Chondrocyte (in vitro differentiated cells): ENCODE measurements around the gene AOAH. TPM values are rescaled to one million over a fixed set of nuclear protein-coding genes. Genes with fewer than 3 reads are reported as not detected.

ENCODE experiments used
- DNase-seq: peaks from one replicate; pipeline ENCODE4 v3.0.0; 2021; ENCODE audit warnings: mixed read lengths, low spot score
- H3K27ac Mint-ChIP-seq: one replicate; pipeline ENCODE4 v1.8.0; 2021; ENCODE audit warnings: mild to moderate bottlenecking, moderate library complexity, mixed read lengths; ENCODE audit not compliant: unreplicated experiment
- H3K27me3 Mint-ChIP-seq: 2 replicates; pipeline ENCODE4 v1.8.0; 2021; ENCODE audit warnings: low read depth, mixed read lengths
- H3K36me3 Mint-ChIP-seq: 2 replicates; pipeline ENCODE4 v1.8.0; 2021; ENCODE audit warnings: low read depth, mixed read lengths
- H3K4me1 Mint-ChIP-seq: 2 replicates; pipeline ENCODE4 v1.8.0; 2021; ENCODE audit warnings: low read depth, mild to moderate bottlenecking, mixed read lengths
- H3K4me3 Mint-ChIP-seq: one replicate; pipeline ENCODE4 v1.8.0; 2021; ENCODE audit warnings: mild to moderate bottlenecking, moderate library complexity, mixed read lengths; ENCODE audit not compliant: unreplicated experiment
- H3K9me3 Mint-ChIP-seq: 2 replicates; pipeline ENCODE4 v1.8.0; 2021; ENCODE audit warnings: low read depth, mixed read lengths
- total RNA-seq: library from RNA; stranded (reverse); gene quantifications from 3 replicates; pipeline ENCODE4 v1.2.1, GENCODE V29; 2021
- TF ChIP-seq, protein P1 (sequence below): fragments of 200-600 bp; sonication (generic); IDR thresholded peaks from 2 replicates; pipeline ENCODE4 v1.5.0; 2021; ENCODE audit warnings: antibody characterized with exemption, mild to moderate bottlenecking, moderate library complexity

Gene AOAH
- total RNA-seq, 1 donor from 2014 or later: not detected

DNA sequence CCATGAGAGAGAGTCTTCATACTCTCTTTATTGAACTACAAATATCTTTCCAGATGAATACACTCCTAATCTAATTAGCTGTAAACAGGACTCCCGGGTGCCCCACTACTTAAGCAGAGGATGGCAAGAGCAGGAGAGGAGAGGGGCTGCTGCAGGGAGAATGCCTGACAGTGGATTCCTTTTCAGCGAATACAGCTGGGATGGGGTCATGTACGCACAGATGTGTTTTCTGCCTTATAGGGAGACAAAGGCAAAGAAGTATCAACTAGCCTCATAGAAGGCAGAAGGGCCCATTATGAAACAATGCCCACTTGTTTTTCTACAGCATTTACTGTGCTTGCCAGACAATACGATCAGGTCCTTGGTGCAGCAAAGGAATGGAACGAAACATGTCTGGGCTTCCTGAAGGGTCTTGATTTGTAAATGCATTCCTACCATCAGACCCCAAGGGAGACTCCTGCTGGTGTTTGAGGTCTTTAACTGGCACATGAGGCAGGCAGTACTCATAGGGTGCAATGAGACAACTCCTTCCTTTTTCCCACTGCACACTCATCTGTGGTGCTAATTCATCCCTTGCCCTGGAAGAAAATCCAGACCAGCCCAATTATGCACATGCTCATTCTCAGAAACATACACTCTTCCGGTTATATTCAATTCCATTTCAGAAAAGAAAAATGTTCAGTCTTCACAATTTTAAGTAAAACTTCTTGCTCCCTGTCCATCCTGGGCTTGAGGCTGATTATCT is 117.1 kb downstream of the AOAH start:
- no peaks in the 10 kb centered on the region for H3K36me3 Mint-ChIP-seq
- DNase-seq: no peak
- peaks cover 12% of the 10 kb centered on the region for H3K27me3 Mint-ChIP-seq
- H3K4me1 Mint-ChIP-seq: peaks cover 6% of the 10 kb centered on the region
- no peak overlapping the region for H3K27ac Mint-ChIP-seq
- TF ChIP-seq, protein P1, sequence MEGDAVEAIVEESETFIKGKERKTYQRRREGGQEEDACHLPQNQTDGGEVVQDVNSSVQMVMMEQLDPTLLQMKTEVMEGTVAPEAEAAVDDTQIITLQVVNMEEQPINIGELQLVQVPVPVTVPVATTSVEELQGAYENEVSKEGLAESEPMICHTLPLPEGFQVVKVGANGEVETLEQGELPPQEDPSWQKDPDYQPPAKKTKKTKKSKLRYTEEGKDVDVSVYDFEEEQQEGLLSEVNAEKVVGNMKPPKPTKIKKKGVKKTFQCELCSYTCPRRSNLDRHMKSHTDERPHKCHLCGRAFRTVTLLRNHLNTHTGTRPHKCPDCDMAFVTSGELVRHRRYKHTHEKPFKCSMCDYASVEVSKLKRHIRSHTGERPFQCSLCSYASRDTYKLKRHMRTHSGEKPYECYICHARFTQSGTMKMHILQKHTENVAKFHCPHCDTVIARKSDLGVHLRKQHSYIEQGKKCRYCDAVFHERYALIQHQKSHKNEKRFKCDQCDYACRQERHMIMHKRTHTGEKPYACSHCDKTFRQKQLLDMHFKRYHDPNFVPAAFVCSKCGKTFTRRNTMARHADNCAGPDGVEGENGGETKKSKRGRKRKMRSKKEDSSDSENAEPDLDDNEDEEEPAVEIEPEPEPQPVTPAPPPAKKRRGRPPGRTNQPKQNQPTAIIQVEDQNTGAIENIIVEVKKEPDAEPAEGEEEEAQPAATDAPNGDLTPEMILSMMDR: no peak
- H3K9me3 Mint-ChIP-seq: no peaks in the 10 kb centered on the region
- no peak overlapping the region for H3K4me3 Mint-ChIP-seq

DNA sequence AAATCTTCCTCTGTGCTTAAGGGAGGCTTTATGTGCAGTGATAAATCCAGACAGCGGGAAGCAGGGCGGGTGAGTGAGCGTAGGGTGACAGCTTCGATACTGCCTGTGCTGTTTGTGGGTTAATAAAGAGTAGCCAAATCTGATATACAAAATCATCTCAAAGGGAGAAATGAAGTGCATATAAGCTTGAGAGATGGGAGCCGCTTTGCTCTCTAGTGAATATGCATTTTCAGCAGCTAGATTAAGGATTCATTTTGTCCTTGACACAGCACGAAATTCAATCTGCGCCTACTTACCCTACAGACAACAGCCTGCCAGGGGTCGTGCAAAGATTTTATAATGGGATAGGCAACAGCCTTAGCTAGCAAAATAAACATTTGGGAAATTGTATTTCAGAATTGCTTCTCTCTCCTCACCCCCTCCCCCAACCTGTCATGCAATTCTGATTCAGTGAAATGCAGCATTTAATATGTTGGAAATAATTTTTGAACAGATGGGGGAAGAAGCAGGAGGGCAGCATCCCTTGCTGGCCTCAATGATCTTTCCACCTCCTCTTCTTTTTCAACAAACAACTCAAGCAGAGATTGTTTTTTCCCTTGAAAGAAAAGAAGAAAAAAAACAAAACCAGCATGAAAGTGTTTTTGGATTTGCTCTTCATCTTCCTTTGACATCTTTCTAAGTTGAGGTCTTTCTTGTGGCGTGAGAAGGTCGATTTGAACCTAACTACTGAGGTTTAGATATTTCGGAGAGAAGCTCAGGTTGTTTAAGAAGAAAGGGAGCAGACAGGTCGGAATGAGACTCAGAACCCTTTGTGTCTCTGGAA is 117.9 kb downstream of the AOAH start:
- H3K4me1 Mint-ChIP-seq: peaks cover 9% of the 10 kb centered on the region
- TF ChIP-seq, protein P1: no peak
- H3K27ac Mint-ChIP-seq: no peak overlapping the region
- no peaks in the 10 kb centered on the region for H3K9me3 Mint-ChIP-seq
- no peaks in the 10 kb centered on the region for H3K36me3 Mint-ChIP-seq
- no peak overlapping the region for H3K4me3 Mint-ChIP-seq
- peaks cover 12% of the 10 kb centered on the region for H3K27me3 Mint-ChIP-seq
- DNase-seq: no peak

DNA sequence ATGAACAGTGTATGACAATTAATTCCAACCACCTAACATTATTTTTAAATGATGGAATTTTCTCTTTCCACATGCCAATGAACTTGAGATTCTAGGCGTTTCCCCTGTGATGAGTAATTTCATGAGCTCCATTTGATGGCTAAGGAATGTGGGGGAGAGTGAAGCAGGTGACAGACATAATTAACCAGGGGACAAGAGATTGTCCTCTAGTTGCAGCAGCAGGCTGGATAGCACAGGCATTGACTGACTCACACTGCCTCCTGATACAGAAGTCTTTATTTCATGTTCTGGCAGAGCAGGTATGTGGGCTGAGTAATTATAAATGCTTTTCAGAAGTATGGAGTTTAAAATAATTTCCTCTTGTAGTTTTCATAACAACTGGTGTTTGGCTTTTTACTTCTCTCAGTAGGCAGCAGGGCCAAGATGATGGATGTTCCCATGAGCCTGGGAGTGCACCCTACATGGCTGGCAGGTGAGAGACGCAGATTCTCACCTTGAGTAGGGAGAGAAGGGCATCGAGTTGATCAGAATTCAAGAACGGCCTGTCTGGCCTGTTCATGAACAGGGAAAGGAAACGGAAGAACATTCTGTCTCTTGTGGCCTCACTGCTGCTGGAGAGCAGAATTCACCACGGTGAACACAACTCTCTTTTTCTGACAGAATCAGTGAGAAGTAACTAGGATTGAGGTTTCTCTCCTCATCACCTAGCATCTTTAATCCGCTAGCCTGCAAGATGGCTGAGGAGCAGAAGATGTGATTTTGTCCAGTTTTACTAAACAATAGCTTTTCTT is 118.8 kb downstream of the AOAH start:
- Mint-ChIP-seq H3K27ac (no peak overlapping the region), H3K4me1 (peaks cover 18% of the 10 kb centered on the region), H3K36me3 (no peaks in the 10 kb centered on the region), H3K27me3 (peaks cover 12% of the 10 kb centered on the region), H3K9me3 (no peaks in the 10 kb centered on the region), H3K4me3 (no peak overlapping the region)
- no peak for DNase-seq
- TF ChIP-seq, protein P1: no peak

DNA sequence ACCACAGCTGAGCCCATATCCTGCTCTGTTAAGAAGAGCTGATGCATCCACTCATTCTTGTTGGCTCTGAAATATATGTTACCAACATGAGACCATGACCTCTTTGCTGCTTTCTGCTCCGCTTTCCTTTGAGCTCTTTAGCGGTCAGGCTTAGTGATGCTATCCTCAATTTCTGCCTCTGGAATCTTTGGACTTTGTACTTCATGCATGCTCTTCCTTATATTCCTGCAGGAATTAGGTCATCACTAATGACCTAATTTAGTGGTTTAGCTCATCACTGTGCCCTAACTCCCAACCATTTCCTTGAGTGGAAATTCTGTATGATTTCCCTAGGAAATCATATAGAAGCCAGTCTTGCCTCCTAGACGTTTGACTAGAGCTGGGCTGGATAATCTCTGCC is 119.5 kb downstream of the AOAH start:
- Mint-ChIP-seq H3K4me1 (peaks cover 18% of the 10 kb centered on the region), H3K36me3 (no peaks in the 10 kb centered on the region), H3K27ac (no peak overlapping the region), H3K9me3 (no peaks in the 10 kb centered on the region), H3K27me3 (peaks cover 12% of the 10 kb centered on the region), H3K4me3 (no peak overlapping the region)
- TF ChIP-seq, protein P1: no peak
- no peak for DNase-seq
